Posterior vena cava (tissue), 2 donors: ENCODE measurements around the gene GPRIN1. TPM values are rescaled to one million over a fixed set of nuclear protein-coding genes. Genes with fewer than 3 reads are reported as not detected.
"Not testable (repeated sequence)": the region's sequence is repeated elsewhere in the genome, so short reads cannot be mapped to it uniquely, and the experiment has no call there.

Experiments used
- DNase-seq: peaks from one replicate; pipeline ENCODE4 v3.0.0-alpha.2; 2020; ENCODE audit warnings: low spot score
- intact Hi-C, 2 donors: fragments of 100-400 bp; cut with DNase I; formaldehyde crosslinking; loops; one replicate each; pipeline versions ENCODE4 v1.14.1 to v1.14.2; 2022 to 2023
- total RNA-seq, 2 donors: library from RNA; stranded (reverse); fragmentation: NEBNext Ultra II Directional; extraction: Animal tissue kit (Norgen Biotek cat#: 25700); gene quantifications; one replicate each; pipeline ENCODE4 v1.2.1, GENCODE V29; 2021
- donor health status: DM: yes; HTN: yes; CAD: no.
- donor health status: DM: yes; HTN: yes; CAD: no.

The GPRIN1 gene
- total RNA-seq, 2 donors from 2014 or later = 0.37 to 1.1 TPM

DNA sequence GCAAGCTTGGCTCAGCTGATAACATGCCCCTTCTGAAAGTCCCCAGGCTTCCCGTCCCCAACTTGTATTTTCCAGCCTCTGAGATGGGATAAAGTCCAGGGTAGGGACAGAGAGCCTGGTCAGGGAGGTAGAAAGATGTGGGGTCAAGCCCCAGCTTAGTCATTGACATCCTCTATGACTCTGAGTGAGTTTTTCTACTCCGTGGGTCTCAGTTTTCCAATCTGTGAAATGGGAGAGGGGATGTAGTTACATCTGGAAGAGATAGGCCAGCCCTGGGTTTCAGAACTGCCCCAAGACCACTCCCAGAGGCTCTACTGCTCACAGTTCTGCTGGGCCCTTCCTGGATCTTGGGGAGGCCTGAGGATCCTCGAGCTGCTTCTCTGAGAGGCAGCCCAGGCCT lies 3.1 kb downstream of the GPRIN1 start:
- no peak for DNase-seq
- intact Hi-C loops = no loop called here

DNA sequence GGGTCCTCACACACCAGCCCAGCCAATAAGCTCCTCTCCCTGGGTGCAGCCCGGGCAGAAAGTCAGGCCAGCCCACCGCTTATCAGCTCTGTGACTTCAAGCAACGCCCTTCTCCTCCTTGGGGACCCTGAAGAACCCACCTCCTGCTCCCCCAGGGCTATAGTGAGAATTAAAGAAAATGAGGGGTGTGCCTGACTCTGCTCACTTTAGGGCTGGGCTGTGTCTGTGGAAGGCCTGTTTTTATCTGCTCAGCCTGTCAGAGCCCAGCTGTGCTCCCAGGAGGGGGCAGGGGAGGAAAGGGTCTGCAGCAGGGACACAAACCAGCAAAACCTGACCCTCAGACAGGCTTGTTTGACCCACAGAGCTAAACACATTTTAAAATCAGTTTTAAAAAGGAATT lies 3.9 kb downstream of the GPRIN1 start:
- DNase-seq = no peak
- intact Hi-C loops = no loop called here

DNA sequence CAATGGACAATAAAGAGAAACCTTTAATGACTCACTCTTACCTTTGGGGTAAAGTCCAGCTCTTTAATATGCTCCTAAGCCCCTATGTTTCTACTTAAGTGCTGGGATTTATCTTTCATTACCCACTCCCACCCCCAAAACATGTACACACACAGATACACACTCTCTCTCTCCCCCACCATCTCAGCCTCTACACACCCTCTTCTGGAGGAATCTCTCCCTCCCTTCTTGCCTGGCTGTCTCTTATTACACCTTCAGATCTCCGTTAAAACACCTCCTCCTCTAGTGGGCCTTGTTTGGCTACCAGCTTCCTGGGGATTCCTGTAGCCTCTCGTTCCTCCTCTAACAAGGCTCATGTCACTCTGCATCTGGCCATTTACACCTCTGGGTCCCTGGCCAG lies 6.9 kb downstream of the GPRIN1 start:
- intact Hi-C loops = no loop called here
- DNase-seq = no peak

DNA sequence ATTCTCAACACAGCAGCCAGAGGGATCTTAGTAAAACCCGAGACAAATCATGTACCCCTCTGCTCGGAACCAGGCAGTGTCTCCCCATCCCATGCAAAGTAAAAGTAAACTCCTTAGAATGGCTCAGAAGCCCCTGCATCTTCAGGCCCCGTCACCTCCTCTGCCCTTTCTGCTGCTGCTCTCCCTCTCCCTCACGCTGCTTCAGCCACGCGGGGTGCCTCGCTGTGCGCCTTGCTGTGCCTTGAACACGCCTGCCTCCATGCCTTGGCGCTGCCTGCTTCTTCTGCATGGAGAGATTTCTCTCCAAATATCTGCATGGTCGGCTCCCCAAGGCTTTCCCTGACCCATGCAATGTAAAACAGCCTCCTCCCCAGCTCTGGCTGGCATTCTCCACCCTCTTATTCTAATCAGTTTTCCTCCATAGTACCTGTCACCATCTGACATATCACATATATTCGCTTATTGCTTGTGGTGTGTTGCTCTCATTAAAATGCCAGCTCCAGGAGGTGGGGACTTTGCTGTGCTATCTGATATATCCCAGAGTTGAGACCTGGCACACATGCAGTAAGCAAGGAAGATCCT lies 8.0 kb downstream of the GPRIN1 start:
- intact Hi-C loops = no loop called here
- no peak for DNase-seq

DNA sequence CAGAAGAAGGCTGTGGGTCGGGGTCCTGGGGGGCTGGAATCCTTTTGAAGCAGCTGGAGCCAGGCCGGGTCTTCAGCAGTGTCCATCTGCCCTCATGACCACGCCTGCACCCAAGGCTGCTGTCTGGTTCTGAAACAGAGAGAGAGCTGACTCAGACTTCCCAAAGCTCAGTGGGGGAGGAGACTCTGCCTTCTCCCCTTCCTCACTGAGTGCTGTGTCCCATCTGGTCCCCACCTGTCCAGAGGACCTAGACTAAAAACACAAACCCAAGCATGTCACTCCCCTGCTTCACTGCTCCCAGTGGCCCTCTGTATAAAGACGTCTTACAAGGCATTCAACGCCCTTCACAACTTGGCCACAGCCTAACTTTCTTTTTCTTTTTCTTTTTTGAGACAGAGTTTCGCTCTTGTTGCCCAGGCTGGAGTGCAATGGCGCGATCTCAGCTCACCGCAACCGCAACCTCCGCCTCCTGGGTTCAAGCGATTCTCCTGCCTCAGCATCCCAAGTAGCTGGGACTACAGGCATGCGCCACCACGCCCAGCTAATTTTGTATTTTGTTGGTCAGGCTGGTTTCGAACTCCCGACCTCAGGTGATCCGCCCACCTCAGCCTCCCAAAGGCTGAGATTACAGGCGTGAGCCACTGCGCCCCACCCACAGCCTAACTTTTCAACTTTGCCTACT lies 10.1 kb downstream of the GPRIN1 start:
- intact Hi-C loops, DNase-seq: not testable (repeated sequence)

DNA sequence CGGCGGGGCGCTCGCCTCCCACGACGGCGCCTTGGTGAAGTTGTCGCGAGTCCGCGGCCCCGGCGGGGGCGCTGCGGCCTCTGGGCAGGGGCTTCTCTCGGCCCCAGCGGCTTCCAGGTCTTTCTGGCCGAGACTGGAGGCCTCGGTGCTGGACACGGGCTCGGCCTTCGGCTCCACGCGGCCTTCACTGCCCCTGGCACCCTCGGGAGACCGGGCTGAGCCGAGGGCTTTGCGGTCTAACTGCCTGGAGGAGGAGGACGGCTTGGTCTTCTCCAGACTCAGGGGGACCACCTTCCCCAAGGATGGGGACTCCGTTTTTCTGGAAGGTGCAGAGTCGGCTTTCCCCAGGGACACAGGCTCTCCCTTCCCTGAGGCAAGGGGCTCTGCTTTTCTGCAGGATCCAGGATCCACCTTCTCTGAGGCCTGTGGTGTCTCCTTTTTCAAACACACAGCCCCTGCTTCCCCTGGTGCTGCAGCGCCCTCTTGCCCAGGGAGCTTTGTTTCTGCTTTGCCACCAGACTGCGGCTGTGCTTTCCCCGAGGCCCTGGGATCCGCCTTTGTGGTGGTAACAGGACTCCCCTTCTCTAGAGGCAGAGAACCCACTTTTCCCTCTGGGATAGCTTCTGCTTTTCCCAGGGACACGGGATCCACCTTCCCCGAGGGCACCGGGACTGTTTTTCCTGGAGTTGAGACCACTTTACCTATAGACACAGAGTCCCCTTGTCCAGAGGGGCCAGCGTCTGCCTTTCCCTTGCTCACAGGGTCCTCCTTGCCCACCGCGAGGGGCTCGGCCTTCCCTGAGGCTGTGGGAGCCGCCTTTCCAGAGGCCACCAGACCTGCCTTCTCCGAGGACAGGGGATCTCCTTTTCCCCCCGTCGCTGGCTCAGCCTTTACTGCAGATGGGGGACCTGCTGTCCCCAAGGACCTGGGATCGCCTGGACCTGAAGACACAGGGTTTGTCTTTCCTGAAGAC lies 12.3 kb downstream of the GPRIN1 start:
- DNase-seq = no peak
- intact Hi-C loops = no loop called here

DNA sequence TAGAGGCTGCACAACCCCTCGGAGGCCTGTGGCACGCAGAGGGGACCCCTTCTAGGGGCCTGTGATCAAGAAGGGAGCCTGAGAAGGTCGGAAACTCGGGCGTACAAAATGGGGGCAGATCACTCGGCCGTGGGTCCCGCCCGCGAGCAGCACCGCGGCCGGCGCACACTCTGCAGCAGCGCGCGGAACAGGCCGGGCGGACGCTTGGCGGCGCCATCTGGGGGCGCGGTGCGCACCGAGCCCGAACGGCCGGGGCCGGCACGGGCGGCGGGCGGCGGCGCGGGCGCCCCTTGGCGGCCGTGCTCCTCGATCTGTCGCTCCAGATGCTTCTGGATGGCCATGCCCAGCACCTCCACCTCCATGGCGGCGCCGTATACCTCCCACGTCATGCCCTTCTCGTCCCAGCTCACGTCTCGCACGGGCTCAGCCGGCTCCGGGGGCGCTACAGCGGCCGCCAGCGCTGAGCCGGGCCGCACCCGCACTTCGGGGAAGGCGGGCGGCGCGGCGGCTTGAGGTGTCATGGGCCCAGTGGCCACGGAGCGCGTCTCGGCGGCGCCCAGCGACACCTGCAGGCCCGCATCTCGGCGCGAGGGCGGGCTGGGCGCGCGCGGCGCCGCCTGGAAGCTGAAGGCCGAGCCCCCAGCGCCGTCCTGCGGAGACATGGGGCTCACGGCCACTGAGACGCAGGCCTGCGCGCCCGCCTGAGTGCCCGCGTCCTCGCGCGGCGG lies 13.1 kb downstream of the GPRIN1 start:
- intact Hi-C loops = no loop called here
- no peak for DNase-seq

DNA sequence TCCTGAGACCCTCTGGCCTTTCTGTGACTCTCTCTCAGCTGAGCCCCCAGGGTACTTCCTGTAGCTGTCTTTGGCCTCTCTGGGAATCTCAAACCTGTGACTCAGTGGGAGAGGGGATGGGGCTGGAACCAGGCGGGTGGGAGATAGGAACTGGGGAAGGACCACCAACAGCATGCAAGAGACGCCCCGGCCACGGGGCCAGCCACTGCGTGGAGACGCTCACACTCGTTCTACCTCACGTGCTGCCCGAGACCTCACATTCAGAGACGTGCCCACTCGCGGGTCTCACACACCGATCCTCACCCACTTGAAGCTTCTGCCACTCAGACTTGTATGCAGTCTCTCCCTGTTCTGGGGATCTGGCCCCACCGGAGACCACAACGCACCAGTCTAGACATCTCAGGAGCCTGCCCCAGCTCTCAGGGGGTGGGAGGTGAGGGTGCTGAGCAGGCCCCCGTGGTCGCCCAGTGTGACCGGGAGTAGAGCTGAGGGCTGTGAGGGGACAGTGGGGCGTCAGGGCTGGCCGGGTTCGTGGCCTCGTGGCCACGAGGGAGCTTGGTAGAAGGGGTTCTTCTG lies 13.8 kb downstream of the GPRIN1 start:
- no peak for DNase-seq
- intact Hi-C loops = no loop called here

DNA sequence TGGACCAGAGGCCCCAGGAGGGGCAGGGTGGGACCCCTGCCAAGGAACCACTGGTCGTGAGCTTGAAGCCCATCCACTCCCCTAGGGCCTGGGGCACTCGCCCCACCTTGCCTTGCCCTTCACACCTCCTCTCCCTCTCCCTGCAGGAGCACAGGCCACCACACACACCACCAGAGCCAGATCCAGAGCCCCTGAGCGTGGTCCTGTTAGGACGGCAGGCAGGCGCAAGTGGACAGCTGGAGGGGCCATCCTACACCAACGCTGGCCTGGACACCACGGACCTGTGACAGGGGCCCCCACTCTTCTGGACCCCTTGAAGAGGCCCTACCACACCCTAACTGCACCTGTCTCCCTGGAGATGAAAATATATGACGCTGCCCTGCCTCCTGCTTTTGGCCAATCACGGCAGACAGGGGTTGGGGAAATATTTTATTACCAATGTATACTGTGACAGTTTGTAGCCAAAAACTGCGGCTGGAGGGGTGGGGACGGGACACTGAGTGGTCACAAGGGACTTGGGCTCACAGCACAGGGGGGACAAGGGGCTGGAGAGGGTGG lies 14.5 kb downstream of the GPRIN1 start:
- peak; percentile 62 for DNase-seq
- intact Hi-C loops = no loop called here

DNA sequence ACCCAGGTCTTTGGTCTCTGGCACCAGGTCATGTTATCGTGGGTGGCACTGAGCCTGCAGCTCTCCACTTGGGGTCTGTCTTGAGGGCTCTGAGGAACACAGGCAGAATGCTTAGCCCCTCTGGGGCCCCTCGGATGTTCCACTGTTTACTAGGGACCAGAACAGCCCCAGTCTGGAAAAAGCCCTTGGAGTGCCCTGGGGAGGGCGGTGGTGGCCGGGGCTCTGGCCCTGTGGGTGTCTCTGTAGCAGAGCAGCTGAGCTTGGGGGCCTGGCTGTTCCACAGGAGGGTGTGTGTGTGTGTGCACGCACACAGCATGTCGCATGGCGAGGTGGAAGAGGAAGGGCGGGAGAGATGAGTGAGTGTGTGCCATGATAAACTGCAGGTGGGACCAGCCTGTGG lies 15.4 kb downstream of the GPRIN1 start:
- intact Hi-C loops = no loop called here
- peak; percentile 61 for DNase-seq

DNA sequence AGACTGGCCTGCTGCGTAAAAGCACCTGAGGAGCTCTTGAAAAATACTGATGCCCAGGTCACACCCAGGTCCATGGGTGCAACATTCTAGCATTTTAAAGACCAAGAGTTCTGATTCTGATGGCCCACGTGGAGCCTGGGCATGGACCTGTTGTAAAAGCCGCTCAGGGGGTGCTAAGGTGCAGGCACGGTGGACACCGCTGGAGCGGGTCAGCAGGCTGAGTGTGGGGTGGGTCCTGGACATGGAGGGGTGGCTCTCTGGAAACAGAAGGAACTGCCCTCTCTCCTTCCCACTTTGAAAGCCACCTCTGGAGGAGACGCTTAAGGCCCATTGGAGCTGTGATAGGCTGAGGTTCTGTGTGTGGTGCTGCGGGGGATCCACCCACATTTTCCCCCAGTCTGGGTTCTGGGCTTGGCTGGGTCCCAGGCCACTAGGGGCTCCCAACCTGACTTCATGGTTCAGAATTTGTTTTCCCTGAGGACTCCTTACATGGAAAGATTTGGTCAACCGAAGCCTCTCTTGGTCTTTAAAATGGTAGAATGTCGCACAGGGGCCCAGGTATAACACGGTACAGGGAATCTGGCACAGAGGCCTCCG lies 16.6 kb downstream of the GPRIN1 start:
- DNase-seq = peak; percentile 75
- intact Hi-C loops = no loop called here

DNA sequence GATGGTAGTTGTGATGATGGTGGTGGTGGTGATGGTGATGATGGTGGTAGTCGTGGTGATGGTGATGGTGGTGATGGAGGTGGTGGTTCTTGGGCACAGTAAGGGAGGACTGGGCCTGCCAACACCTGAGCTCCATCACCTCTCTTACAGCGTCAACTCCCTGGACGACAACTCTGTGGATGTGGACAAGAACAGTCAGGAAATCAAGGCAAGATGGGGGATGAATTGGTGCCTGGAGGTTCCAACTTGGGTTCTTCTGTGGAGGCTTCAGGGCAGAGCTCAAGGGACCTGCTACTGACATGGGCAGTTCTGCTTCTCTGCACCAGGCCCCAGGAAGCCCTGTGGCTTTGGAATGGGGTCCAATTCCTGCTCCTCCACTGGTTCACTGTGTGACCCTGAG lies 17.4 kb downstream of the GPRIN1 start:
- no peak for DNase-seq
- intact Hi-C loops = no loop called here

DNA sequence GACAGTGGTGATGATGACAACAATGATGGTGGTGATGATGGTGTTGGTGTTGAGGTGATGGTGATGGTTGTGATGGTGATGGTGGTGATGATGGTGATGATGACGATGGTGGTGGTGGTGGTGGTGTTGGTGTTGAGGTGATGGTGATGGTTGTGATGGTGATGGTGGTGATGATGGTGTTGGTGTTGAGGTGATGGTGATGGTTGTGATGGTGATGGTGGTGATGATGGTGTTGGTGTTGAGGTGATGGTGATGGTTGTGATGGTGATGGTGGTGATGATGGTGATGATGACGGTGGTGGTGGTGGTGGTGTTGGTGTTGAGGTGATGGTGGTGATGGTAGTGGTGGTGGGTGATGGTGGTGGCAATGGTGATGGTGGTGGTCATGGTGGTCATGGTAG lies 18.3 kb downstream of the GPRIN1 start:
- intact Hi-C loops, DNase-seq: not testable (repeated sequence)

DNA sequence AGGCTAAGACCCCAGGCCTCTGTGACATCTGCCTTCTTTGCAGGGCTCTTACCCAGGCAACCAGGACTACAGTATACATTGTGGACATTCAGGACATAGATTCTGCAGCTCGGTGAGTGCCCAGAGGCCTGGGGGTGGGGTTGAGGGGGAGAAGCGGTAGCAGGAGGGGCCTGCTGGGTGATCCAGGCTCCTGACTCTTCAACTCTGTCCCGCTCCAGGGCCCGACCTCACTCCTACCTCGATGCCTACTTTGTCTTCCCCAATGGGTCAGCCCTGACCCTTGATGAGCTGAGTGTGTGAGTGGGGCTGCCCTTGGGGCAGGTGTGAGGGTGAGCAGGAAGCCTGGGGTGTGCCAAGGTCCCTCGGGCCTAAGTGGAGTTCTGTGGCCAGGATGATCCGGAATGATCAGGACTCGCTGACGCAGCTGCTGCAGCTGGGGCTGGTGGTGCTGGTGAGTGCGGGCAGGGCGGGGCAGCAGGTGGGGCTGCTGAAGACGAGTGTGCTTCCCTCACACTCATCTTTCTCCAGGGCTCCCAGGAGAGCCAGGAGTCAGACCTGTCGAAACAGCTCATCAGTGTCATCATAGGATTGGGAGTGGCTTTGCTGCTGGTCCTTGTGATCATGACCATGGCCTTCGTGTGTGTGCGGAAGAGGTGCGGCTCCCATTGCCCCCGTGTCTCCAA lies 19.8 kb downstream of the GPRIN1 start:
- intact Hi-C loops = no loop called here
- DNase-seq = no peak

DNA sequence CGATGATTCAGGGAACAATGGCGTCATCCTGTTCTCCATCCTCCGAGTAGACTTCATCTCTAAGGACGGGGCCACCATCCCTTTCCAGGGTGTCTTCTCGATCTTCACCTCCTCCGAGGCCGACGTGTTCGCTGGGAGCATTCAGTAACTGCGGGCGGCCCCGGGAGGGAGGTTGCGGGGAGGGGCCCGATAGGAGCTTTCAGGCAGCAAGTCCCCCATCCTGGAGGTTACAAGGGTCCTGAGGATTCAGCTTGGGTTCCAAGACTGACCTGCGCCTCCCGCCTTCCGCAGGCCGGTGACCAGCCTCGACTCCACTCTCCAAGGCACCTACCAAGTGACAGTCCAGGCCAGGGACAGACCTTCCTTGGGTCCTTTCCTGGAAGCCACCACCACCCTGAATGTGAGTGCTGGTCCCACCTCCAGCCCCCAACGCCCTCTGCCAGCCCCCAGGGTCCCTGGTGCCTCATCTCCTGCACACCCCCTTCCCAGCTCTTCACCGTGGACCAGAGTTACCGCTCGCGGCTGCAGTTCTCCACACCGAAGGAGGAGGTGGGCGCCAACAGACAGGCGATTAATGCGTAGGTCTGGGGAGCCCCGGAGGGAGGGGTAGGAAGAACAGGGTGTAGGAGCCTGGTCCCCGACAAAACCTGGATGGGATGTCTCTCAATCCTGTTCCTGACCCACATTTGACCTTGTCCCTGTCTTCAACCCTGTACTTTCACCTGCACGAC lies 20.8 kb downstream of the GPRIN1 start:
- intact Hi-C loops = no loop called here
- DNase-seq = no peak

DNA sequence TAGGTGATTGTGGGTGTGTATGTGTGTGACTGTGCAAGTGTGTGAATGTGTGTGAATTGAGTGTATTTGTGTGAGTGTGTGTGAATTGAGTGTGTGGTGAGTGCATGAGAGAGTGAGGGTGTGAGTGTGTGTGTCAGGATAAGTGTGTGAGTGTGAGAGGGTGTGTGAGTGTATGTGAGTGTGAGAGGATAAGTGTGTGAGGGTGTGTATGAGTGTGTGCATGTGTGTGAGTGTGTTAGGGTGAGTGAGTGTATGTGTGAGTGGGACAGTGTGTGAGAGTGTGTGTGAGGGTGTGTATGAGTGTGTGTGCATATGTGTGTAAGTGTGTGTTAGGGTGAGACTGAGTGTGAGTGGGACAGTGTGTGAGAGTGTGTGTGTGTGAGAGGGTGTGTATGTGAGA lies 21.7 kb downstream of the GPRIN1 start:
- no peak for DNase-seq
- intact Hi-C loops = no loop called here

DNA sequence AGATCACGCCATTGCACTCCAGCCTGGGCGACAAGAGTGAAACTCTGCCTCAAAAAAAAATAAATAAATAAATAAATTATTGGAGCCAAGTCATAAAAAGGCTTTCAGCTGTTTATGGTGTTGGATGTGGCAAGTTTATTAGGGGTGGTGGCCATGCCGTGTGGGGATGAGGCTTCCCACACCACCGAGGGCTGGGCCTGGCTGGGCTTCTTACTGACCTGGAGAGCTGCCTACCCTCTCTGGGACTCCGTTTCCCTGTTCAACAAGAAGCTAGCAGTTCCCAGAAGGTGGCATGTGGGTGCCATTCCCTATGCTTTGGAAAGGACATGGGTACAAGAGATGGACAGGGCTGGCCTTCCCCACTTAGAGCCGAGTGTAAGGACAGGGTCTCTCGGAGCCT lies 22.6 kb downstream of the GPRIN1 start:
- intact Hi-C loops = no loop called here
- no peak for DNase-seq

DNA sequence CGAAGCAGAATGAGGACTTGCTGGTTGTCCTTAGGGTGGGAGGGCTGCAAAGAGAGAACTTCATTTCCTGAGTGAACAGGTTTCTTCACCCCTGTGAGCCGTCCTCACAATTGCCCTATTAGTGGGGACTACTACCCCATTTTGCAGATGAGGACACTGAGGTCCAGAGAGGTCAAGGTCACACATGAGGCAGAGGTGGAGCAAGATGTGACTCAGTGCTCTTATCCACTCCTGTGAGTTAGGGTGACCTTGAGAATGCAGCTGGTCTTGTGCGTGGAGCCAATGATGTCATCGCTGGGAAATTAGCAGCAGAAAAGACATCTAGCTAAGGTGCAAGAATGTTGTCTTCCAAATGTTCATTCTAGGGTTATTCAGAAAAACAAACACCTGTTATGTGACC lies 26.9 kb downstream of the GPRIN1 start:
- DNase-seq = no peak
- intact Hi-C loops = no loop called here
